HG03565 (cell line): ENCODE results near the gene RBP2.
"Not testable (repeated sequence)": the region's sequence is repeated elsewhere in the genome, so short reads cannot be mapped to it uniquely, and the experiment has no call there.

Experiments
- ATAC-seq: cut with Tn5 transposase; IDR thresholded peaks from one replicate; pipeline ENCODE4 v1.9.1; 2021; ENCODE audit warnings: mild to moderate bottlenecking, moderate library complexity; ENCODE audit not compliant: unreplicated experiment

Gene RBP2

DNA sequence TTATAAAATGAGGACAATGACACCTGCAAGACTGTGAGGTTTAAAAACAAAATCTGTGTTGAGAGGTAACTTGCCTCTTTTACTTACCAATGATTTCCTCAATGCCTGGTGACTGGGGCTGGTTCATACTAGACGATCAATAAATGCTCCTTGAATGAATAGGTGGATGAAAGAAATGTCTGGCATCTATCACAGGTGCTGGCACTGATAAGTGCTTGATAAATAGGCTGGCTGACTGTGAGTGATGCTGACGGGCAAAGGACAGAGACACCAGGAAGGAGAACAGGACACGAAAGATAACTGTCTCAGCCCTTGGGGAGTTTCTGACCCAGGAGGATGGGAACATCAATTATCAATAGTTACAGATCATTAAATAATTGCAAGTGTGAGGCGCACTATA, 31.9 kb downstream of the RBP2 start:
- no peak for ATAC-seq

DNA sequence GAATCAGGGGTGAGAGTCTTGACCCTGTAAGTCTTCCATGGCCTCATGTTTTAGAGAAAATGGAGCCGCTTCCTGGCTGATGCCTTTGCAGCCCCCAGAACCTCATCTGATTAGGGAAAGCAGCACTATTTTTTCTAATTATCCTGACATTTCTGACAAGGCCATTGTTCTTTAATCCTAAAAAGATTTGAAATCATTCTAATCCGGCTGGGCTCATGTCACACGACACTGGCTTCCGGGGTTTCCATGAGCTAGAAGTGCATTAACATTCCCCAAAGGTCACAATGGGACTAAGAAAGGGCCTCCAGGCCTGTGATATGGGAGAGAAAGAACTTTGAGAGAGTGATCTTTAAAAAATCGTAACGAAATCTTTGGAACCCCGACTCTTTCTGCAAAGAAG, 33.1 kb downstream of the RBP2 start:
- ATAC-seq, result no peak

DNA sequence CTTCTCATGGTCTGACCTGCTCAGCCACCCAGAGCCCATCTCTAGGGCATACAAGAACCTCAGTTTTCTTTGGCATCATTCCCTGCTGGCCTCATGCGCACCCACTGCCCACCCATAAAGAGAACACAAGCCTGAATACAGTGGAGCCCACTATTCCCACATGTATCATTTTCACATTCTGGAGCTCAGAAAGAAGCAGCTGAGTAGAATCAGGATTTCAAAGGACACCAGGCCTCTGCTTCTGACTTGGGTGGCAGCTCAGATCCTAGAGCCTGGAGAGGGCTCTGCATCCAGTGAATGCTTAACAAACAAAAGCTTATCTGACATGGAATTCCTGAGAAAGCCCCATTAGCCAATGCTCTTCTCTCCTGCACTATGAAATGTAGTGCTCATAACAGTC, 34.7 kb downstream of the RBP2 start:
- no peak for ATAC-seq

DNA sequence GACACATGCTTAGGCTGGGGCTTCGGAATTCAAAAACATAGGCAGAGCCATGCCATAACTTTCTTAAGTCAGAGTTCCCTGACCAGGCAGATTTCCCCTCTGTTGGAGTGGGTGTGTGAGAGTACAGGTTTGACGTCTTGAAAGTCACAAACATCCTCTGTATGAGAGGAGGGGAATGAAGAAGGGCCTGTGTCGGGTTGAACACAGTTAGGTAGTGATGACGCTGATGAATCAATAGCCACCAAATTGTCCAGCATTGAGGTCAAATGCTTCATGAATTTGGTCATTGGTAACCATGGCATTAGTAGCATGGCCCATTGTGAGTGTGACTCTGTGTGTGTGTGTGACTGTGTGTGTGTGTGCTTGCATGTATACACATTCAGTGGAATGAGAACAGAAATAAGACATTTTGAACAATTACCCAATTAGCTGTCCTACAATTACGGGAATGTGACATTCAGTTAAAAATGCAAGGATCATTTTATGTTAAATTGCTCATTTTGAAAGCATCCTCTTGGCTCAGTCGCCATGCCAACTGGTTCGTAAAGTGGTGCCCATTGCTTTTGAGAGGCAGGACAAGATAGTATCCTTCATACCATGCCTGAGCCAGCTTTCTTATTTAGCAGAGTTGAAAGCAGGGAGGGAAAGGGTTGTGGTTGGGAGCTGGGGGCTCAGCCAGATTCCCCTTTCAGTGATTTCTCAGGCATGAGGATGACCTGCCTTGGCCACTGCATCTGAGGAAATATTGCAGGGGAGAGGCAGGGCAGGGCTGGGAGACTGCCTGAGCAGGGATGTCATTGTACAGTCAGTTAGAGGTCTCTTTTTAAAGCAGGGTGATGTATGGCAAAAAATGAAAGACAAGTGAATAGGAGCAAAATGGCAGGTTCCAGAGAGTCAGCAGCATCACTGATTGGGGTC, 35.4 kb downstream of the RBP2 start:
- no peak for ATAC-seq

DNA sequence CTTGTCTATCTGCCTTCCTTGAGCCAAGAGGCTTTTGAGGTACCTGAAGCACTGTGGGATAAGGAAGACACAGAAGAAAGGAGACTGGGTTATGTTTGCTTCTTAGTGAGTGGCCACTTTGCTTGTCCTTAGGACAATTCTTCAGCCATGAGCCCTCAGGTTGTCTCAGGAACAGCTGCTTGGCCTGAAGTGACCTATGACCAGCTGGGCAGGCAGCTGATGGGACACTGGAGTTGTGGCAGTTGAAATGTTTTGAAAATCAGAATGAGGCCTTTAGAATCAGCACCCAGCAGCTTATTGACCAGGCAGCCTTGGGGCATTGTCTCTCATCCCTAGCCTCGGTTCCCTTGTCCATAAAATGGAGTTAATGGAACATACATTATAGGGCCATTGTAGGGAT, 37.0 kb downstream of the RBP2 start:
- no peak for ATAC-seq

DNA sequence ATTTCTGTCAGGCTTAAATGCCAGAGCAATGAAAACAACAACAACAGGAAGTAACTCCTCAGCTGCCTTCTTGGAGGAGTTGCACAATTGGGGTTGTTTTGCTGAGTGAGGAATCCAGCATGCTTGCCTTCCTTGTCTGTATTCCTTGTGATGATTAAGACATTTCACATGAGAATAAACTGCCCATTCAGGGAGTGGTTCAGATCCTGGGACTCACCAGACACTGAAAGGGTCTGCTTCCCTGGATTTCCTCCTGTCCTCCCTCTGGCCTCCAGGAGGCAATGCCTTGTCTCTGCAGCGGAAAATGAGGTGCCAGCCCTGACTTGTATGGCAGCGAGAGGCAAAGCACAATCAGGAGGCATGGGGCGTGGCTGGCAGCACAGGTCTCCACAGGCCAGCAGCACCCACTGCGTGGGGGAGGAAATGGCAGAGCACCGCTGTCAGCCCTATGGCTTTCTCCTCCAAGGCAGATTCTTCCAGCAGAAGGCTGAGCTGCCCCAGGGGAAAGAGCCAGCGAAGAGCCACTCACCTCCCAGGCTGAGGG, 41.5 kb downstream of the RBP2 start:
- ATAC-seq, result no peak

DNA sequence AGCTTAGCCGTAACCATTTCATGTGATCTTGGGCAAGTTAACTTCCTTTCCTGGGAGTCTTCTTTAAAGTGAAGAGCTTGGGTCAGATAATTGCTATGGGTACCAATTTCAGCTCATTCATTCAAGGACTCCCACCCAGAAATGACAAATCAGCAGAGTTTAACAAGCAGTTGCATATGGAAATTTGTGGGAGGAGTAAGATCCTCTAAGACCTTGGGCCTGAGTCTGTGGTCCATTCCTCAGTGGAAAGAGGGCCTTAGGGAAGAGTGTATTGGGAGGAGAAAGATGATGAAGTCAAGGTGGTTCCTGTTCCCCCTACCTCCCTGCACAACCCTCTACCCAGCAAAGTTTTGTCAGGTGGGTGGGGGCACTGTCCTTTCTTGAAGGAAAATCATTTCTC, 42.1 kb downstream of the RBP2 start:
- no peak for ATAC-seq

DNA sequence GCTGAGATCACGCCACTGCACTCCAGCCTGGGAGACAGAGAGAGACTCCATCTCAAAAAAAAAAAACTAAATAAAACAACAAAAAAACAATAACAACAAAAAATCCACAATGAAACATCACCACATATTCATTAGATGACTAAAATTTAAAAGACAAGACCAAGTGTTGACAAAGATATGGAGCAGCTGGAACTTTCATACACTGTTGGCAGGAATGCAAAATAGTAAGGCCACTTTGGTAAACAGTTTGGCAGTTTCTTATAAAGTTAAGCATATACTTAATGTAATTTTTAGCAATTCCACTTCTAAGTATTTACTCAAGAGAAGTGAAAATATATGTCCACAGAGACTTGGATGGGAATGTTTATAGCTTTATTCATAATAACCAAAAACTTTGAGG, 43.2 kb downstream of the RBP2 start:
- no peak for ATAC-seq

DNA sequence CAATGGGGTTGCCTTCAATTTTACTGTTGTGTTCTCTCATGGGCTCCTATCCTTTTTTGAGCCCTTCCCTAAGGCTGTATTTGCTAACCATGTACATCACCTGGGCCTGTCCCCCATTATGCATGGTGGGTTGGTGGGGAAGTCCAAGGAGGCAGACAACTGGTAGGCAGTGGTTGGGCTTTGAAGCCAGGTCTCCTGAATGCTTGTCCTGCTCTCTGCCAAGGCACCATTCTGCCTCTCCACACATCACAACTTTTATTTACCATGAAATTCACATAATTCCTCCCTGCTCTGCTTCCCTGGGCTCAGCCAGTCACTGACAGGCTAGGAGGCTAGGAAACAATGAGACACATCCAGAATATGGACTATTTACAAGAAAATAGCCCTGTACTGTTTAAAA, 45.8 kb downstream of the RBP2 start:
- no peak for ATAC-seq

DNA sequence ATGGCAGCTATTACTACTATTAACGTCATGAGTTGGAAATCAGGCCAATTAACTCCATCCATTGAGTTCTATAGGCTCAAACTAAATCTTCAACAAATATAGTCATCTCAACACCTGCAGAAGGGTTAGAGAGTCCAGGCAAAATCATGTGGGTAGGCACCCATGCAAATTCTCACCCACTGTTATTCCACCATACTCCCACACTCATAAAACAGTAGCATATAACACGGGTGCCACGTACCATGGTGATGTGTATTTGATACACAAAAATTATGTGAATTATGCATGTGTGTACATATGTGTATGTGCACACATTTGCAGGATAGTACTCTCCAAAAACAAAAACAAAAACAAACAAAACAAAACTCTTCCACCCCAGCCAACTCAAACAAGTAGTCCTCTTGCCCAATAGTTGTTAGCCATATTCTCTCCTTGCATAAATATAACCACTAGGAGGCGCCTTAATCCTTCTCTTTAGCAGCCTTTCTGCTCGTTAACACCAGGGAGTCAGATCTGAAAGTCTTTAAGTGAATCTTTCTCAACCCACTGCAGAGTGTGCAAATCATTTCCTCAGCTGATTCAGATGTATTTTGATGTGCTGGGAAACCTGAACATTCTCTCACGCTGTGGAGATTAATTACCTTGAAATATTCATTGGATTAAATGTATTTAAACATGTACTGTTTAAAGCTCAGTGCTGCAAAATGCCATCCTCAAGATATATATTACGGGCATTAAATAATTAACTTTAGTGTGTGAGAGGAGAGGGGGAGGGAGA, 48.8 kb downstream of the RBP2 start:
- peak; percentile 76 for ATAC-seq

DNA sequence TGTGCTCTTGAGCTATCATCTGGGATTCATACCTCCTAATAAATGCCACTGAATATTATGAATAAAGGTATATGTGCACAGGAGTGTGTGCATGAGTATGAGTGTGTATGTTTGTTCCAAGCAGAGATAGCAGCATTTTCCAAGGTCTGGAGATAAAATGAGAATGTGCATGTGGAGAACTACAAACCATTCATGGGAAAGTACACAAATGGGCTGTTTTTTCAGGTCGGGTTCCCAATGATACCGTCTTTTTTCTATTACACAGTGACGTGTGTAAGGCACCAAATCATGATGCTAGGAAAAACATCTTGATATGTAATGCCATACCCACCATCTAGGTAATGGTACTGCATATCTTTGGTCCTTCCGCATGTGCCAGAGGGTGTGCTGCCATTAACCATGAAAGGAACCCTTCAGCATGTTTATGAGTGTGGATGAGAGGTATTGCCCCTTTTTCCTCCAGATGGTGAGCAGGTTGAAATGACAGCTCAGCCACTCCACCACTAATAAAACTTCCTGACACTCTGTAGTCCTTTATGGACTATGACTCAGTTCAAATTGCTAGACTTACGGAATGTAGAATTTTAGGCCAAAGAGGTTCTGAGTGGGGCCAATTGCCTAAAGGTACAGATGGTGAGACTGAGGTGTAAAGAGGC, 50.4 kb downstream of the RBP2 start:
- no peak for ATAC-seq

DNA sequence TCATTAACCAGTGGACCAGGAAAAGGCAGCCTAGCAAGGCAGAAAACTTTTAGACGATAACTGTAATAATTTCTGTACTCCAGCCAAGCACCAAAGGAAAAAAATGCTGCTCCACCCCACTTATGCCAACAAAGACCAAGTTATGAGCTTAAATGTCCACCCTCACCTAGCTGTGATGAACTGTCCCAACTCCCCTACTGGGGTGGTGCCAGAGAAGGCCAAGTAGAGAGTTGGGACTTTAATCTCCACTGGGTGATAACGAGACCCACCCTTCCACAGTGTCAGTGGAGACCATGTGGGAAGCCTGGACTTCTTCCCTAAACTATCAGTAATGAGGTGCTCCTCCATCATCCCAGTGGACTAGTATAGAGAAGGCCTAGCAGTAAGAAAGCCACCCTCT, 53.1 kb downstream of the RBP2 start:
- ATAC-seq, result no peak

DNA sequence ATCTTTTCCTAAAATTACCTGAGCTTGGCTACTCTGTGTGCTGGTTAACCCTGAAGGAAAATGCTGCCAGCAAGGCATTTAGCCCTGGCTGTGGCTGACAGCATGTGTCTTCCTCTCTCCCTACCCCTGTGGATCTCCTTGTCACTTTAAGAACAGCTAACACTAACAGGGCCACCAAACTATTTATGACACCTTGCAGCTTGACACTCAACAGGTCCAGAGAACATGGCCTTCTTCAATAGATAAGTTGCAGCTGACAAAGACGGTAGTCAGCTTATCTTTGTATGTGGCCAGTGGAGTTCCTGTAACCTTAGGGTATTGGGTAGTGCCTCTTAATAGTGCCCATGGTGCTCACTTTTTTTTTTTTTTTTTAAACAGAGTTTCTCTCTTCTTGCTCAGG, 54.9 kb downstream of the RBP2 start:
- no peak for ATAC-seq

DNA sequence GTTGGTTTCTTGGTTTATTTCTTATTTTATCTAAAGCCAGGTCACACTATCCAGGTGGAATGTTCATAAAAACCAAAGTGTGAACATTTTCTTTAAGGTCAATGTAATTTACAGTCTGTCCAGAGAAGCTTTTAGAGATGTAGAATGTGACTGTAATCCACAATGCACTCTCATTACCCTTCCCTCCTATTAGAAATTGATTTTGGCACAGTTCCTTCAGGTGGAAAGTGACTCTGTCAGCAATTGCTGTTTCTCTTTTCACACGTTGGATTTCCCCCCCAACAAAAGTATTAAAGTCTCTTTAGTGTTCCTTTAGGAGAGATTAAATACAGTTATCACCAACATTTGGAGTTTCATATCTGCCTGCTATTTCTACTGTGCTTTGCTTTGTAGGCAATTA, 55.3 kb downstream of the RBP2 start:
- ATAC-seq, result no peak

DNA sequence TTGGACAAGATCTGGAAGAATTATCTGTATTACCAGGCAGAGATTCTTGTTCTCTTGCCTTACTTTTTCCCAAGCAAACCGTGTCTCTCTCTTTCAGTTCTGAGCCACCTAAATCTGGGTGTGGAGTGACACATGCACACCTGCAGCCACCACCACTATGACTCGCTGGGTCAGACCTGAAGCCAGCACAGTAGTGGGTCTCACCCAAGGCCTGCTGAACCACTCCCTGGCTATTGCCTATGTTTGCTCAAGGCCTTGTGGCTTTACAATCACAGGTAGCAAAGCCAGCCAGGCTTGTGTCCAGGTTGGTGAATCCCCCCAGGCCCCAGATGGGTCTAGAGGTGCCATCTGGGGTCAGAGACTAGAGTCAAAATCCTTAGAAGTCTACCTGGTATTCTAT, 58.2 kb downstream of the RBP2 start:
- ATAC-seq, result no peak

DNA sequence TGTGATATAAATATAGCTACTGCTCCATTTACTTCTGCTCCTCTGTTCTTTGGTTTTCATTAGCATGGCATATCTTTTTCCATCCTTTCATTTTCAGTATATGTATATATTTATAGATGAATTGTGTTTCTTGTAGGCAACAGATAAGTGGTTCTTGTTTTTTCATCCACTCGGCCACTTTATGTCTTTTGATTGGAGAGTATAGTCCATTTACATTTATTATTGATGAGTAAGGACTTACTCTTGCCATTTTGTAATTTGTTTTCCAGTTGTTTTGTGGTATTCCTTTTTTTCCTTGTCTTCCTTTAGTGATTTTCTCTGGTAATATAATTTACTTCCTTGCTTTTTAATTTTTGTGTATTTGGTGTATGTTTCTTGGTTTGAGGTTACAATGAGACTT, 60.0 kb downstream of the RBP2 start:
- no peak for ATAC-seq

DNA sequence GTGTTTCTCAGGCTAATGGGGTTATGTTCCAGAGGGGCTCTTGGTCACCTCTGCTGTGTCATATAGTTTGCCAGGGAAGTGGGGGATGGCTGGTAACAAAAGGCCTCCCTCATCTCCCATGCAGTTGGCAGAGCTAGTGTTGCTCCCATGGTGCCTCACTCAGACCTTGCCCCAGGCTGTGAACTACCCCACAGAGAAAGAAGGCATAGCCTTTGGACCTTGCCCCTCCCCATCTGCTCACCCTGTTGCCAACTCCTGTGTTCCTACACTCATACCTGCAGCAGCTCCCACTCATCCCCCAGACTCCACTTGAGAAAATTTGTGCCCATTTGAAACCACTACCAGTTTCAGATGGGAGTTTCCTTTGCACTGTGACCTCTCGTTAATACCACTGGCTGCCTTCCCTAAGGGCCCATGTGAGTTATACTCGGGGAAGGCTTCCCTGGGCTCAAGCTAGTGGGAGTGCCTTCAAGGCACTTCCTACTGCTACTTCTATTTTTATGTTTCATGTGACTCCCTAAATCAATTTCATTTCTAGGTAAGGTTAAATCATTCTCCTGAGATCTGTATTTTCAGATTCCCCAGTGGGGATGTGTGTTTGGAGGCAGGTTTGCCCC, 61.6 kb downstream of the RBP2 start:
- no peak for ATAC-seq

DNA sequence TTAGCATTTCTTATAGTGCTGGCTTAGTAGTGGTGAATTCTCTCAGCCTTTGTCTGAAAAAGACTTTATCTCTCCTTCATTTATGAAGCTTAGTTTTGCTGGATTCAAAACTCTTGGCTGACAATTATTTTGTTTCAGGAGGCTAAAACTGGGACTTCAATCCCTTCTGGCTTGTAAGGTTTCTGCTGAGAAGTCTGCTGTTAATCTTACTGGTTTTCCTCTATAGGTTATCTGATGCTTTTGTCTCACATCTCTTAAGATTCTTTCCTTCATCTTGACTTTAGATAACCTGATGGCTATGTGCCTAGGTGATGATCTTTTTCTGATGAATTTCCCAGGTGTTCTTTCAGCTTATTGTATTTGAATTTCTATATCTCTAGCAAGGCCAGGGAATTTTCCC, 63.4 kb downstream of the RBP2 start:
- not testable (repeated sequence) for ATAC-seq
